Activated gamma-delta T cell (primary cell): ENCODE data around the gene RTL10.

ENCODE experiments used
- DNase-seq: peaks from one replicate; lab custom pipeline; 2025; lab: John Stamatoyannopoulos, UW

The RTL10 gene

GRCh38 chr22:19808873-19809478 lies 45.7 kb downstream of the RTL10 start:
- no peak for DNase-seq

GRCh38 chr22:19807914-19808872 lies 46.5 kb downstream of the RTL10 start:
- DNase-seq: no peak

- DNase-seq: no peak
Observed at GRCh38 chr22:19807161-19807913, 47.3 kb downstream of the RTL10 start.

- DNase-seq: no peak
Observed at GRCh38 chr22:19806213-19807160, 48.2 kb downstream of the RTL10 start.

- no peak for DNase-seq
Observed at GRCh38 chr22:19805821-19806212, 48.9 kb downstream of the RTL10 start.
